HFFc6 (cell line): ENCODE data around the gene SPTLC3. TPM values are rescaled to one million over a fixed set of nuclear protein-coding genes. Genes with fewer than 3 reads are reported as not detected.
"Not testable (repeated sequence)": the region's sequence is repeated elsewhere in the genome, so short reads cannot be mapped to it uniquely, and the experiment has no call there.

ENCODE experiments used
- DNase-seq: peaks from one replicate; pipeline ENCODE4 v3.0.0-alpha.2; 2018
- H3K27ac Mint-ChIP-seq: 2 replicates; pipeline ENCODE4 v1.8.0; 2020; ENCODE audit warnings: mild to moderate bottlenecking, mixed read lengths
- H3K27me3 Mint-ChIP-seq: 2 replicates; pipeline ENCODE4 v1.8.0; 2021; ENCODE audit warnings: mild to moderate bottlenecking, moderate library complexity, mixed read lengths; ENCODE audit not compliant: insufficient read depth
- H3K36me3 Mint-ChIP-seq: 2 replicates; pipeline ENCODE4 v1.8.0; 2021; ENCODE audit warnings: low read depth, mixed read lengths
- H3K4me1 Mint-ChIP-seq: 2 replicates; pipeline ENCODE4 v1.8.0; 2020; ENCODE audit warnings: low read depth, mixed read lengths
- H3K4me3 Mint-ChIP-seq: 2 replicates; pipeline ENCODE4 v1.8.0; 2020; ENCODE audit warnings: mild to moderate bottlenecking, moderate library complexity, mixed read lengths
- H3K9me3 Mint-ChIP-seq: 2 replicates; pipeline ENCODE4 v1.8.0; 2020; ENCODE audit warnings: mild to moderate bottlenecking, mixed read lengths
- CTCF ChIP-seq: fragments of 200-600 bp; sonication (generic); IDR thresholded peaks from 2 replicates; pipeline ENCODE4 v1.5.0; 2021; ENCODE audit warnings: antibody characterized with exemption, mild to moderate bottlenecking
- total RNA-seq, 6 experiments: library from RNA; stranded (reverse); fragmentation: NEBNext Ultra II Directional; extraction: Animal tissue kit (Norgen Biotek cat#: 25700); gene quantifications; 2 replicates in 1 of 6; 3 replicates in 5 of 6; pipeline ENCODE4 v1.2.3, GENCODE V29; 2021

The SPTLC3 gene
- total RNA-seq, 6 experiments from 2014 or later: not detected

GRCh38 chr20:12978613-12979495 lies 29.9 kb upstream of the SPTLC3 start:
- no peak for DNase-seq
- Mint-ChIP-seq H3K36me3 (no peaks in the 10 kb centered on the region), H3K9me3 (peaks cover 34% of the 10 kb centered on the region), H3K27me3 (no peaks in the 10 kb centered on the region; the same call in 1 of the 2 replicates), H3K4me1 (no peaks in the 10 kb centered on the region), H3K4me3 (no peak overlapping the region), H3K27ac (no peak overlapping the region)
- no peak for TF ChIP-seq CTCF

- DNase-seq, H3K4me1 Mint-ChIP-seq, H3K4me3 Mint-ChIP-seq, H3K27ac Mint-ChIP-seq, H3K27me3 Mint-ChIP-seq, H3K36me3 Mint-ChIP-seq: not testable (repeated sequence)
- peaks cover 29% of the 10 kb centered on the region for H3K9me3 Mint-ChIP-seq
These were observed 29.1 kb upstream of the SPTLC3 start for GRCh38 chr20:12979713-12980112.

- Mint-ChIP-seq H3K27ac (no peak overlapping the region), H3K27me3 (no peaks in the 10 kb centered on the region; the same call in 1 of the 2 replicates), H3K9me3 (peaks cover 27% of the 10 kb centered on the region), H3K4me1 (no peaks in the 10 kb centered on the region), H3K36me3 (no peaks in the 10 kb centered on the region), H3K4me3 (no peak overlapping the region)
- no peak for DNase-seq
- TF ChIP-seq CTCF: no peak
These were observed 26.7 kb upstream of the SPTLC3 start for GRCh38 chr20:12982098-12982497.

- peaks cover 38% of the 10 kb centered on the region for H3K9me3 Mint-ChIP-seq
- no peaks in the 10 kb centered on the region; the same call in 1 of the 2 replicates for H3K27me3 Mint-ChIP-seq
- no peaks in the 10 kb centered on the region for H3K4me1 Mint-ChIP-seq
- H3K27ac Mint-ChIP-seq: no peak overlapping the region
- TF ChIP-seq CTCF: no peak
- DNase-seq: no peak
- no peak overlapping the region for H3K4me3 Mint-ChIP-seq
- H3K36me3 Mint-ChIP-seq: no peaks in the 10 kb centered on the region
These were observed 24.6 kb upstream of the SPTLC3 start for GRCh38 chr20:12984069-12984765.

GRCh38 chr20:12984863-12985262 lies 23.9 kb upstream of the SPTLC3 start:
- Mint-ChIP-seq H3K27me3 (no peaks in the 10 kb centered on the region; the same call in 1 of the 2 replicates), H3K4me3 (no peak overlapping the region), H3K27ac (no peak overlapping the region), H3K9me3 (peaks cover 39% of the 10 kb centered on the region), H3K4me1 (no peaks in the 10 kb centered on the region), H3K36me3 (no peaks in the 10 kb centered on the region)
- TF ChIP-seq CTCF: no peak
- DNase-seq: no peak

GRCh38 chr20:12987261-12987660 lies 21.5 kb upstream of the SPTLC3 start:
- Mint-ChIP-seq H3K36me3 (no peaks in the 10 kb centered on the region), H3K27me3 (no peaks in the 10 kb centered on the region; the same call in 1 of the 2 replicates), H3K4me3 (no peak overlapping the region), H3K9me3 (peaks cover 42% of the 10 kb centered on the region), H3K4me1 (no peaks in the 10 kb centered on the region), H3K27ac (no peak overlapping the region)
- no peak for DNase-seq
- no peak for TF ChIP-seq CTCF
